Upper lobe of left lung (tissue), 4 donors: ENCODE results near the gene BCAS4.

Experiments
- CTCF ChIP-seq, 6 experiments: fragments of 450-650 bp in 4 of 6; fragments of 200-600 bp in 2 of 6; sonication (generic) in 2 of 6; IDR thresholded peaks; one replicate each; pipeline ENCODE4 v1.5.1; 2016 to 2019; ENCODE audit warnings: antibody characterized with exemption in 6 of 6
- POLR2A ChIP-seq, 4 donors: fragments of 450-650 bp; IDR thresholded peaks; one replicate each; pipeline ENCODE4 v1.5.1; 2016 to 2017; ENCODE audit warnings: antibody characterized with exemption in 4 of 4, mild to moderate bottlenecking in 2 of 4
- POLR2AphosphoS5 ChIP-seq, 2 donors: sonication (generic); formaldehyde crosslinking; IDR thresholded peaks; one replicate each; pipeline ENCODE4 v1.5.1; 2017; ENCODE audit warnings: antibody characterized with exemption in 2 of 2

GRCh38 chr20:50802289-50802688 lies 7.4 kb downstream of the BCAS4 start:
- TF ChIP-seq CTCF (IDR thresholded peaks at IDR 0.05) (no peak), POLR2A (IDR thresholded peaks at IDR 0.05) (no peak), POLR2AphosphoS5 (IDR thresholded peaks at IDR 0.05) (no peak)
